HG02852 (cell line): ENCODE results near the gene ACOX3.
"Not testable (repeated sequence)": the region's sequence is repeated elsewhere in the genome, so short reads cannot be mapped to it uniquely, and the experiment has no call there.

Source experiments
- ATAC-seq: cut with Tn5 transposase; IDR thresholded peaks from one replicate; pipeline ENCODE4 v1.9.1; 2021; ENCODE audit warnings: mild to moderate bottlenecking, moderate library complexity; ENCODE audit not compliant: unreplicated experiment

The ACOX3 gene

GRCh38 chr4:8435656-8436121 lies 4.8 kb downstream of the ACOX3 start:
- peak; percentile 59 for ATAC-seq

- ATAC-seq = no peak
These were observed 6.1 kb downstream of the ACOX3 start for GRCh38 chr4:8434251-8435073.

GRCh38 chr4:8433136-8433535 lies 7.4 kb downstream of the ACOX3 start:
- ATAC-seq = no peak

GRCh38 chr4:8431553-8431952 lies 9.0 kb downstream of the ACOX3 start:
- no peak for ATAC-seq

- peak; percentile 93 for ATAC-seq
These were observed 12.0 kb downstream of the ACOX3 start for GRCh38 chr4:8428288-8429097.

- peak; percentile 64 for ATAC-seq
These were observed 12.7 kb downstream of the ACOX3 start for GRCh38 chr4:8427761-8428287.

GRCh38 chr4:8427262-8427661 lies 13.3 kb downstream of the ACOX3 start:
- no peak for ATAC-seq

GRCh38 chr4:8422786-8423185 lies 17.7 kb downstream of the ACOX3 start:
- ATAC-seq = no peak

- no peak for ATAC-seq
These were observed 18.2 kb downstream of the ACOX3 start for GRCh38 chr4:8422327-8422726.

GRCh38 chr4:8420151-8420550 lies 20.4 kb downstream of the ACOX3 start:
- not testable (repeated sequence) for ATAC-seq

GRCh38 chr4:8419222-8420041 lies 21.1 kb downstream of the ACOX3 start:
- ATAC-seq = peak; percentile 90

- ATAC-seq = no peak
These were observed 23.4 kb downstream of the ACOX3 start for GRCh38 chr4:8417071-8417614.

- ATAC-seq = no peak
These were observed 26.1 kb downstream of the ACOX3 start for GRCh38 chr4:8414377-8414776.

GRCh38 chr4:8412288-8412687 lies 28.2 kb downstream of the ACOX3 start:
- ATAC-seq = no peak

- ATAC-seq = no peak
These were observed 29.0 kb downstream of the ACOX3 start for GRCh38 chr4:8411351-8412180.

GRCh38 chr4:8410641-8411271 lies 29.8 kb downstream of the ACOX3 start:
- ATAC-seq = no peak

- no peak for ATAC-seq
These were observed 30.4 kb downstream of the ACOX3 start for GRCh38 chr4:8410066-8410625.

GRCh38 chr4:8409264-8410065 lies 31.1 kb downstream of the ACOX3 start:
- ATAC-seq = no peak
